ENCODE results near the gene UBAC1.
"Not testable (repeated sequence)": the region's sequence is repeated elsewhere in the genome, so short reads cannot be mapped to it uniquely, and the experiment has no call there.

UBAC1 gene

DNA sequence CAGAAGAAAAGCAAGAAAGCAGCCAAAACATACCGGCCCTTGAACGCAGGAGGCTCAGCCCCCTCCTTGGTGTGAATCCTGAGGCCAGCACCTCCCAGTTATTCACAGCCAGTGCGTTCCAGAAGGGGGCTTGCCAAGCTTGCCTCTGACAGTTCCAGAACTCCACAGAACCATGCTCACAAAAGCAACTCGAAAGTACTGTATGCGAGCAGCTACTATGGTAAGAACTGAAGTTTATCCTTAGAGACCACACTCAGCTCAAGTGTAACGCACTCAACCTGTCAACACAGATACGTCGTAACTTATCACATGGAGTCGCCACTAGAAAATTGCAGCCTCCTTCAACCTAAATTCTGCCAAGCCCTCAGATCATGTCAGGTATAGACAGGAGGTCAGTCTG is 1.4 kb downstream of the UBAC1 start:
- DNase-seq (ENCODE audit: low spot score), result peak; percentile 84

DNA sequence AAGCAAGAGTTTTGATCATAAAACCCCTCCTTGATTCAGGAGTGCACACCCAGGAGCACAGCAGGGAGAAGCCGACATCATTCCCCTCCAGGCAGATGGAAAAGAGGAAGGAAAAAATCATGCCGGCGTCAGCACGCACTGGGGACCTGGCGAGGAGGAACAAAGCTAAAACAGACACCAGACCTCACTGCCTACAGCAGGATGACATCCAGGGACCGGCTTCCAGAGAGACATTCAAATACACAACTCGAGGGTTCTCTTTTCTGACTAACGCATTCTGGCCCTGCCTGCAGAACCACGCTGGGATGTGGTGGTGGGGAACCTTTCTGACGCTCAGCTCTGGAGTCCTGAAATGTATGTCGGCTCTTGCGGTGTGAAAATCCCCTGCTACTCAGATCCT is 2.7 kb downstream of the UBAC1 start:
- peak; percentile 57 for DNase-seq (ENCODE audit: low spot score)

DNA sequence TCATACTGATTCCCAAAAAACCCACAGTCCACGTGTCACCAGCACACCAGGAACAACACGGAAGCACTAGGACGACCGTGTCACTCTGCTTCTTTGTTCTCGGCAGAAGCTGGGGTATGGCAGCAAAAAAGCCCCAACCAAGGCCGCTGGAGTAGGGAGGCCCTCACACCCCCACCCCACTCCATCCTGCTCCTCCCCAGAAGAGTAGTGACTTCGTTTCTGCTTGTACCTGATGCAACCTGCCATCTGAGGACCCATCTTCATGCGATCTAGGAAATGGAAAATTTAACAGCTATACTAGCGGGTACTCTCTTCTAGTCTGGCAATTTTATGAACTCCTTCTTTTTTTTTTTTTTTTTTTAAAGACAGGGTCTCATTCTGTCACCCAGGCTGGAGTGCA is 3.7 kb downstream of the UBAC1 start:
- DNase-seq (ENCODE audit: low spot score), result no peak

DNA sequence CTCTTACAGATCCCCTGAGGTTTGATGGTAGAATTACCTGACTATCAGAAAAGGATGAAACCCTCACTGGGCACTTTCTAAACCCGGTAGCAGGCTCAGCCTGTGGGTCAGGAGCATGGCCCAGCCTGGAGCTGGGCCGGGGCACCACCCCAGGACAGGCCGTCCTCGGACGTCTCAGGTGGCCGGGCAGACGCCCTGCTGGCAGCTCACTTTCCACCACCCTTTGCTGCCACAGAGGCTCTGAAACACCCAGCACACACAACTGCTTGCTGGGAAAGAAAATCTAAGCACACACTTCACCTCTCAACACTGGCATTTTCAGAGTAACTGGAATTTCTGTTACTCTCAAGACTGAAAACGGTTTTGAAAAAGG is 4.4 kb downstream of the UBAC1 start:
- peak; percentile 58 for DNase-seq (ENCODE audit: low spot score)

DNA sequence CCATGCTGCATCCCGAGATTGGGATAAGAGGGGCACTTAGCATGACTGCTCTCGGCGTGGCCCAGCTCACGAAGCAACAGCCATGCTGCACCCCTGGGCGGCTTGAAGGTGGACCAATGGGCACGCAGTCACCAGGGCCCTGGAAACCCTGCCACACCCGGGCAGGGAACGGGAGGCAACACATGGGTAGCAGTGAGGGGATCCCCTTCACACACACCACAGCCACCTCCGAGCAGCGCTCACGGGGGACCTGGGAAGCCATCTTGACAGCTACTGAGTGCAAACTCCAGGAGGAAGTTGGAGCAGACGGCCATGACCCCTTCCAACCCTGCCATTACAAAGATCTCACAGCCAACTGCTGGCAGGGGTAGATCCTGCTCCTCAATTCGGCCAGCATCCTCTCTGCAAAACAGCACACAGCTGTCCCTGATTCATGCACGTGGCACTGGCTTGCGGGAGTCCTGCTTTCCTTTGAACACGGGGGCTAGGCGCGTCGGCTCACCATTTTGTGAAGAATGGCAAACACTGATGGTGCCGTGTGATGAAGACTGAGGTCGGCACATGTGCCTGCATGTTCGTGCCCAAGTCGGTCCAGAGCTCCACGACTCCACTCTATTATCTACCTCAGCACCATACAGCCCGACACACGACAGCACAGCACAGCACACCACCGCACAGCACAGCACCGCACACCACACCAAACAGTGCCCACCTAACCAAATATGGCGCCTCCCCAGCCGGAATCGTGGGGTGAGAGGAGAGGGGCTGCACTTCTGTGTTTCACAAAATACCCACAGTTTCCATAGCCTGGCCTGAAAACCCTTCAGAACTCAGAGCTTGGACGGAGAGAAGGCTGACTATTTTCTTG is 5.0 kb downstream of the UBAC1 start:
- peak; percentile 67 for DNase-seq (ENCODE audit: low spot score)

DNA sequence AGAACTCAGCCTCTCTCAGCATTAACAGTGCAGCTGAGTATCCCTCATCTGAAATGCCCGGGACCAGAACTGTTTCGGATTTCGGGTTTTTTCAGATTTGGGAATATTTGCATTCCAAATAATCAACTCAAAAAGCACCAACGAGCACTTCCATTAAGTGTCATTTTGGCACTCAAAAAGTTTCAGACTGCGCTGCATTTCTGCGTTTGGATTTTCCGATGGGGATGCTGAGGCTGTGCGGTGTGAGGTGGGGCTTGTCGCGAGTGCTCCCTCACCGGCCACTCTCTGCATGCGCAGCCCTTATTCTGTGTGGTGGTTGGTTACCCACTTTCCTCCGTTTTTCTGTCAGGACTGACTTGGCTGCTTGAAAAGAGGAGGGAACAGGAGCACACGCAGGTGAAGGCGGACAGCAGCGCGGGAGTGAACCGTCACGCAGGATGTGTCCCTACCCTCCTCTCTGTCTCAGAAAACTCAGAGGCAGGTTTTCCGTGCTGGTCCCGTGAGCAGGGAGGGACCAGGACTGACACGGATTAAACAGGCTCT is 8.4 kb downstream of the UBAC1 start:
- DNase-seq (ENCODE audit: low spot score), result peak; percentile 35

DNA sequence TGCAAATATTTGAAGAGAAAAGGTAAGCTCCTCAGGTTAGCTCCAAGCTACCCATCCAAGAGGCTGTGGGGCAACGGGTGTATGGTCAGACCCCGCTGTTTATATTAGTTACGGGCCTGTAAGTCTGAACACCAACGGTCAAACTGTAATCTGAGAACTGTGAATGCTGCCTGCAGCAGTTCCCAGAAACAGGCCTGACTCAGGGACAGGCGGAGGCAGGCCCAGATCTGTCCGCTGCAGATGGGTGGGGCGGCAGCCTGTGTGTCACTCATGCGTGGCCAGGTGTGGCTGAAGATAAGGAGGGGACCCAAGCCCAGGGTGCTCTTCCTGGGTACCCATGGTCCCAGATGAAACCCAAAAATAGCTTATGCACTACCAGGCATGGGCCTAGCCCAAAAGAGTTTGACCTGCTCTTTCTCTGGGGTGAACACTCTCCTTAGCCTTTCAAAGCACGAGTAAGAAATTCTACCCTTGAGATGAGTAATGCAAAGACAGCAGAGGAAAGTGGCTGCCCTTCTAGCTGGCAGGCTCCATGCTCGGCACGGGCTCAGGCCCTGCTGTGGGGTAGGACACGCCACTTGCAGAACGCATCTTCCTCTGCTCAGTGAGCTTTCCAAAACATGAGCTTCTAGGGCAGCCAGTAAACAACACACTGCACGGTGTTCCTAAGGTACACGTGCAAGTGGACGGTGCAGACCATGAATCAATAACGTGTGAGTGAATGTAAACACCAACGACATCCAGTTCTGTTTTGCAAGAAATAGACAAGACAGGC is 9.1 kb downstream of the UBAC1 start:
- peak; percentile 96 for DNase-seq (ENCODE audit: low spot score)

DNA sequence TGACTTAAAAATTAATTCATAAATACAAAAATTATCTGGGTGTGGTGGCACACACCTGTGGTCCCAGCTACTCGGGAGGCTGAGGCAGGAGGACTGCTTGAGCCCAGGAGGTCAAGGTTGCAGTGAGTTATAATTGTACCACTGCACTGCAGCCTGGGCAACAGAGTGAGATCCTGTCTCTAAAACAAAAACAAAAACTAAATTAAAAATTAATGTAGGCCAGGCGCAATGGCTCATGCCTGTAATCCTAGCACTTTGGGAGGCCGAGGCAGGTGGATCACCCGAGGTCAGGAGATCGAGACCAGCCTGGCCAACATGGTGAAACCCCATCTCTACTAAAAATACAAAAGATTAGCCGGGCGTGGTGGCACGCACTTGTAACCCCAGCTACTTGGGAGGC is 9.9 kb downstream of the UBAC1 start:
- DNase-seq (ENCODE audit: low spot score), result not testable (repeated sequence)

DNA sequence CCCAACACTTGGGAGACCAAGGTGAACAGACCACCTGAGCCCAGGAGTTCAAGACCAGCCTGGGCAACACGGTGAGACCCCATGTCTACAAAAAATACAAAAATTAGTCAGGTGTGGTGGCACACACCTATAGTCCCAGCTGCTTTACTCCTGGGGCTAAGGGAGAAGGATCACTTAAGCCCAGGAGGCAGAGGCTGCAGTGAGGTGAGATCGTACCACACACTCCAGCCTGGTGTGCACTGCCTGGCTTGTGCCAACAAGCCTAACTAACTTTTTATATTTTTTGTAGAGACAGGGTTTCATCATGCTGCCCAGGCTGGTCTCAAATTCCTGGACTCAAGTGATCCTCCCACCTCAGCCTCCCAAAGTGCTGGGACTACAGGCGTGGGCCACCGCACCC is 10.3 kb downstream of the UBAC1 start:
- DNase-seq (ENCODE audit: low spot score), result peak; percentile 56

DNA sequence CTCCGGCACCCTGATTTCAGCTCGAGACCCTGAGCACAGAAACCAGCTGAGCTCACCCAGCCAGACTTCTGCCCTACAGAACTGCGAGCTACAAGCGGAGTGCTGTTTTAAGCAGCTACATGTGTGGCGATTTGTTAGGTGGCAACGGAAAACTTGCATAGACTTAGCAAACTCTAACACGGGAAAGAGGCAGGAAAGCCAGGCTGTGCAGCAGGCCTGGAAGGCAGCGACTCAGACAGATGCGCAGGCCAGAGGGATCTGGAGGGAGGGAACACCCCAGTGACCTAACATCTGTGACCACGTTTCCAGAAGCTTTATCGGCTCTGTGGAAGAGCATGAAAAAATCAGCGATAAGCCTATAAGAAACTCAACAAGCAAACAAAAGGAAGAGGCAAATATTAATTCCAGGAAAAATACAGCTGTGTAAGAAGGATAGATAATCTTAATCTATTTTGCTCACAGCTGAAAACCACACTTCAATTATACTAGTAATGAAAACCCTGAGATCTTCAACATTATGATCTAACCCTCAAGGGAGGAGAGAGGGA is 11.0 kb downstream of the UBAC1 start:
- DNase-seq (ENCODE audit: low spot score), result peak; percentile 80

DNA sequence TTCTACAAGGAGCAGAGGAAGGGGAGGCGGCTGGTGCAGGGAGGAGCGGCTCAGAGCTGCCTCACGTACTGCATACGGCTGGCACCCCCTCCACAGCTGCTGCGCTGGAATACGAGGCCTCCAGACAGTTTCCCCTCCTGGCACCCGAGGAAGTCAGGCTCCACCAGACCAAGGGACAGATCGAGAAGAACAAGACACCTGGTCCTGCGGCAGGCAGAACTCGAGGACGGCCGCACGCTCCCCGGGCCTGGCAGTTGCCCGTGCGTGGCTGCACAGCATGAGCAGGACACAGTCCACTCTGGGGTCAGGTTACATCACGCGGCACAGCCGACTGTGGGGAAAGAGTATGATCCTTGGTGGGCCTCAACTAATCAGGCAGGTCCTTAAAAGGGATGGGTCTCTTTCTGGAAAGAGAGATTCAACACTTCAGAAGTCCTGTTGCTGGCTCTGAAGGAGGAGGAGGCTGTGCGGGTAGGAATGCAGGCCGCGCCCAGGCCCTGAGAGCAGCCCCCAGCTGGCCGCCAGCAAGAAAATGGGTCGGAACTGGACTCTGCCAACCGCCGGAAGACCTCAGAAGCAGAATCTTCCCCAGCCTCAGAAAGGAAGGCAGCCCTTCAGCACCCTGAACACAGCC is 11.6 kb downstream of the UBAC1 start:
- no peak for DNase-seq (ENCODE audit: low spot score)

DNA sequence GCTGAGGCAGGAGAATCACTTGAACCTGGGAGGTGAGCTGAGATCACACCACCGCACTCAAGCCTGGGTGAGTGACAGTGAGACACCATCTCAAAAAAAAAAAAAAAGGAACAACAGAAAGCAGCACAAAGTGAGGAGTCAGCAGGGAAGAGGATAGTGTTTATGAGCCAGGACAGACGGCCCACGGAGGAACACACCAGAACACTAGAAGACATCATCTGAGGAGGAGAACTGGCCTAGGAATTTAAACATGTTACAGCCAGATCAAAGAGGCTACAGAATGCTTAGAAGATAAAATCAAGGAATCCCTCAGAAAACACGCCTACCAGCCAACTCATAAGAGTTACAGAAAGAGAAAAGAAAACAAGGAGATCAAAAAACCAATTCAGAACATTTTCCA is 12.2 kb downstream of the UBAC1 start:
- peak; percentile 52 for DNase-seq (ENCODE audit: low spot score)

DNA sequence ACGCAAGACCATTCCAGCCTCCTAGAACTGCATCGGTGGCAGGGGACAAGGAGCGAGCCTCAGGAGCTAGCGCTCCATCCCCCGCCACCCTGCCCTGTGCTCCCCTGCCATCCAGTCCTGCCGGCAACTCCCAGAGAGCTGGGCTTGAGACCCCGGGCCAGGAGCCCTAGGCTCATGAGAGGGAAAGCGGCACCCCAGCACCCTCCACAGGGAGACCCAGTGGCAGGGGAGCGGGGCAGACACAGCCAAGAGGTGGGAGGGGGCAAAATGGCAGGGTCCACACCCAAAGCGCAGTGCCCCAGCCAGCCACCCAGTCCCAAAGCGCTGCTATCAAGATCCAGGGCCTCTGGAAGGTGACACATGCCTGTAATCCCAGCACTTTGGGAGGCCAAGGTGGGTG is 12.7 kb downstream of the UBAC1 start:
- DNase-seq (ENCODE audit: low spot score), result peak; percentile 33

DNA sequence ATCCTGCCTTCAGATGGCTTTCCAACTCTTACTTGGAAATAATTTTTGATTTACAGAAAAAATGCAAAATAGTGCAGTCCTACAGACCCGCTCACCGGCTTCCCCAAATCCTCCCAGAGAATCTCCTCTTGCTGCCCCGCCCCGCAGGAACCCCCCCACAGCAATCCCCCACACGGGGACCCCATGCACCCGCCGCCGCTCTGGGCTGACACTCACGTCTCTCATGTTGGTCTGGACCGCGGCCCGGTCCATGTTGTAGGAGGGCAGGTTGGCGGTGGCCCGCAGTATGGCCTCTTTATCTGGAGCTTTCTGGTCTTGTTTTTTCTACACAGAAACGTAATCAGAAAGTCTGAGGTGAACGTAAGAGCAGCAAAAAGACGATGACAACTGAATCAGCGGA is 13.6 kb downstream of the UBAC1 start:
- no peak for DNase-seq (ENCODE audit: low spot score)

DNA sequence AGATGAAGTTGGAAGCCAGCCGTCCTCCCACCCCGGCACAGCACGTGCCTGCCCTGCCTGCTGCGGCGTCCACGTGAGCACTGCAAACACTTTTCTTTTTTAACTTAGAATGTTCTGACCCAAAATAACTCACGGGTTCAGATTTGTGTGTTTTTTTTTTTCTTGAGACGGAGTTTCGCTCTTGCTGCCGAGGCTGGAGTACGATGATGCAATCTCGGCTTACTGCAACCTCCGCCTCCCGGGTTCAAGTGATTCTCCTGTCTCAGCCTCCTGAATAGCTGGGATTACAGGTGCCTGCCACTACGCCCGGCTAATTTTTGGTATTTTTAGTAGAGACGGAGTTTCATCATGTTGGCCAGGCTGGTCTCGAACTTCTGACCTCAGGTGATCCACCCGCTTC is 14.1 kb downstream of the UBAC1 start:
- DNase-seq (ENCODE audit: low spot score), result not testable (repeated sequence)

DNA sequence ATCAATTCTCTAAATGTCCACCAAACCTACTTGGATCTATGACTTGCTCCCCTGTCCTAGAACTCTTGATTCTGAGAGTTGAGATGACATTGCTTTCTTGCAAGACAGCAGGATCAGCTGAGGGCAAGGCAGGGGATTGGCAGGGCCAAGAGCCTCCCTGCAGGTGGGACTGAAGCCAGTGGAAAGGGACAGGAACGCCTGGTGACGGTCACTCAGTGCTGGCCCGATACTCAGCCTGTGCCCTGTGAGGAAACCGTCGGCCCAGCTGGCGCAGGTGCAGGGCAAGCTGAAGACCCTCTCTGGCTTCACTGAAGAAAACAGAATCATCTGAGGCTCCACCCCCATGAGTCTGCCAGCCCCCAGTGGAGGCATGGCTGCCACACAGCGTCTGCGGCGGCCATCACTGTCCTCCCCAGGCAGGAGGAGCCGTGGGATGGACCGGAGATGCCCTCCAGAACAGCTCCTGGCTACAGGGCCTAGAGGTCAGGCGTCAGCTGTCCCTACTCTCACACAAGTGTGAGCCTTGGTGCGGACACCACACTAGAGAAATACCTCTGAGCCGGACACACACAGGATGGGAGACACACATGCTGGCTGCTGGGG is 14.7 kb downstream of the UBAC1 start:
- DNase-seq (ENCODE audit: low spot score), result no peak

DNA sequence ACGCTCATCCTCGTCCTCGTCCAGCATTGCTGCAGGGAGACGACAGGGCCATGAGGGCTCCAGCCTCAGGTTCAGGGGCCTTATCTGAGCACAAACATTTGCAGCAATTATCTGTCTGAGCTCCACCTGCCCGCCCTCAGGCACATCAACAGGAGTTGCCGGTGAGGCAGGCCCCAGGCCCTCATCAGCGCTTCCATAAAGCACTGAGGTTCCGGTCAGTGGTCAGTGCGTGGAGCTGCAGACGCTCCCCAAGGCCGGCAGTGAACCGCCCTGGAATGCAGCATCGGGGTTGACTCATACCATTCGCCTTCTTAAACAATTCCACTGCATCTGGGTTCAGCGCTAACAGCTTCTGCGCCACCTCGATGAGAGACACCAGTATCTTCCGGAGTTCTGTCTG is 15.2 kb downstream of the UBAC1 start:
- no peak for DNase-seq (ENCODE audit: low spot score)

DNA sequence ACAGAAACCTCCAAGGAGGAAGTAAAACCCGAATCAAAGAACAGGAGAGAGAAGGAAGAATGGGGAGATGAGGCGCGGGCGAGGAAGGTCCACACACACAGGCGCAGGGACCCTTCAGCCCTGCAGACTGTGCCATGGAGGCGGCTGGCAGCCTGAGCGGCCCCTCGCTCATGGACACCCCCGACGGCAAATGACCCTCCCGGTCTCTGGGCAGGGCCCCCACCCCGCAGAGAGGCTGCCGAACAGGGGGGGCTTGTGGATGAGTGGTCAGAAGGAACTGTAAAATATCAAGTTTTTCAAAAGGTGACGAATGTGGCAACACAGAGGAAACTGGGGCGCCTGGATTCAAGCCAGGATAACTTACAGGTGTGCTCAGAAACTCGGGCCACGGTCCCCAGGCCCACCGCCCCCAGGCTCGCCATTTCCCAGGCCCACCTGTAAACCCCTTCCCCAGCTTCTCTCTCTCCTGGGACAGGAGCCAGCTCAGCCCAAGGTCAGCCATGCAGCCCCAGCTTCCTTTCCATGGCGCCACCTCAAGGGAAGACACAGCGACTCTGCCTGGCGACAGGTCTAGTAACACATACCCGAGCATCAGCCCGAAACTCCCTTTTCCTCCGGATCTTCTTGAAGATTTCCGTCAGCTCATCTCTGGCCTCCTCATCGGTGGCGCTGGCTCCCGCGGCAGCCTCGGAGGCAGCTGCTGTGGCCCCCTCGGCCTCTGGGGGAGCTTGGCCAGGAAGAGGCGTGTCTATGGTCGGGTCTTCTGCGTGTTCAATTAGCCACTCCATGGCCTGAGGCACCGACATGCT is 16.5 kb downstream of the UBAC1 start:
- no peak for DNase-seq (ENCODE audit: low spot score)

DNA sequence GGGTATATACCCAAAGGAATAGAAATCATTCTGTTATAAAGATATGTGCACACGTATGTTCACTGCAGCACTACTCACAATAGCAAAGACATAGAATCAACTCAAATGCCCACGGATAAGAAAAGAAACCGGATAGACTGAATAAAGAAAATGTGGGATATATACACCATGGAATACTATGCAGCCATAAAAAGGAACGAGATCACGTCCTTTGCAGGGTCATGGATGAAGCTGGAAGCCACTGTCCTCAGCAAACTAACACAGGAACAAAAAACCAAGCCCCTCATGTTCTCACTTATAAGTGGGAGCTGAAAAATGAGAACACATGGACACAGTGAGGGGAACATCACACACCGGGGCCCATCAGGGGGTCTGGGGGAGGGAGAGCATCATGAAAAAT is 17.6 kb downstream of the UBAC1 start:
- not testable (repeated sequence) for DNase-seq (ENCODE audit: low spot score)

DNA sequence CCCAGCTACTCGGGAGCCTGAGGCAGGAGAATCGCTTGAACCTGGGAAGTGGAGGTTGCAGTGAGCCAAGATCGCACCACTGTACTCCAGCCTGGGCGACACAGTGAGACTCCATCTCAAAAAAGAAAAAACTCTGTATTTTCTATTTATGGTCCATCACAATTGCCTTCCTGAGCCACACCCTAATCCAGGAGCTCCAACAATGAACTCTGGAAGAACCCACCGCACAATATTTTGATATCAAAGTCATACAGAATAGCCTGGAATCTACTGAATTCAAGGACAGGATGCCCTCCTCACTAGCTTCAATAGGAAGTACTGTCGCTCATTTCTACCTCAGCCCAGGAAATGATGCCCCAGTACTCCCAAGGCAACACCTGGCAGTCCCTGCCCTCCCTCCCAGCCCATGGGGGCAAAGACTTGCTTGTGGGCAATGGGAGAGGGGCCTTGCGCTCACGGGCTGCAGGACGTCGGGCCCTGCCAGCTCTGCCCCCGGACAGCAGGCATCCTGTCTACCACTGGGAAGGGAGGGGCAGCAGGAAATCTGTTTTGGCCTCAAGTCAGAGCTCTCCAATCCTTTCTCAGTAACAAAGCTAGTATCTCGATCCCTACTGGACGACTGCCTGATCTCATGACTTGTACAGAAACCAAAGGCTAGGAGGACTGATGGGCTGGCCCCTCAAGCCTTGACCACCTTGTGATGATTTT is 19.7 kb downstream of the UBAC1 start:
- no peak for DNase-seq (ENCODE audit: low spot score)
